ENCODE measurements around the gene SCG5. TPM values are rescaled to one million over a fixed set of nuclear protein-coding genes. Genes with fewer than 3 reads are reported as not detected.

The SCG5 gene
- polyA plus RNA-seq, 3 donors = 0.83 to 59.5 (median 3.4) TPM

DNA sequence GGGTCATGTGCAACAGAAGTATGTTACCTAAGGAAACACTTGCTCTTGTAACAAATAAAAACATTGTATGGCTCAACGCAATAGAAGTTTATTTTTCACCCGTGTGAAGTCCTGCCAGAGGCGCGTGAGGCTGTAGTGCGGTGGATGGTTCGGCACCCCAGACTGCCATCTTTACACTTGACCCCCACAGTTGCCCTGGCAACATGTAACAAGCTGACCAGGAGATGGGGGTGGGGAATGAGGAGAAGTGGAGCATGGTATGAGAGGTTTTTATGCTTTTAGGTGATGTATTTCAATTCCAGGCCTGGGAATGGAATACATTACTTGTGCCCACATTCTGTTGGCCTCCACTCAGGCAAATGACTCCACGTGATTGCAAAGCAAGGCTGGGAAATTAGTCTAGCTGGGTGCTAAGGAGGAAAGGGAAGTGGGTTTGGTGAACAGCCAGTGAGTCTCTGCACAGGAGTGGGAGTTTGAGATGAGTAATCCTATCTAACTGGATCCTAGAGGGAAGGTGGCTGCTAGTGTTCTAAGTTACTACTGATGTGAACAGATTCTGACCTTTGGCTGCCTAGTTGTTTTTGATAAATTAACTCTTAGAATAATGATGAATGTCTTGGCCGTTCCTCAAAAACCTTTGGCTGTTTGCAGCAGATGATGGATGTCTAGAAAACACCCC, 42.5 kb downstream of the SCG5 start:
- WGBS, 3 donors = 73 to 89% (median 75%) methylated on average over 8 of the region's 8 CpGs

DNA sequence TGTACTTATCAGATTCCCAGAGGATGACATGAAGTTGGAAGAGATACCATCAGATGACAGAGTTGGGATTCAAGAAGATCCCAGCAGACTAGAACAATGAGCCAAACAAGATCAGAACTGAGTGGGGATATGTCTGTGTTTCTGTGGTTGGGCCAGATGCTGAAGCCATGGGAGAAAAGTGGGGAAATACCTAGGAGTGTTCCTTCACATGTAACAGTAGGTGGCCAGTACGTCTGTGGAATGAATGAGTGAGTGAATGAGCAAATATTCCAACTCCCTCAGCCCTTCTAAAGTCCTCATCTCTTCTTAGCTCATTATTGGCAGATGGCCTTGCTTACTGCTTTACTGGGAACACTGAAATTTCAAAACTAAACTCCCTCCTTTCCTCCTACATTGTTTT, 44.1 kb downstream of the SCG5 start:
- no peak overlapping the region for H3K27ac ChIP-seq (ENCODE audit: low read depth, low read length)
- WGBS, 3 donors = 41 to 89% (median 48%) methylated on average over 1 of the region's 1 CpG

More for the DNA sequence above, 42.5 kb downstream of the SCG5 start:
- no peak overlapping the region for H3K27ac ChIP-seq (ENCODE audit: low read depth, low read length)

DNA sequence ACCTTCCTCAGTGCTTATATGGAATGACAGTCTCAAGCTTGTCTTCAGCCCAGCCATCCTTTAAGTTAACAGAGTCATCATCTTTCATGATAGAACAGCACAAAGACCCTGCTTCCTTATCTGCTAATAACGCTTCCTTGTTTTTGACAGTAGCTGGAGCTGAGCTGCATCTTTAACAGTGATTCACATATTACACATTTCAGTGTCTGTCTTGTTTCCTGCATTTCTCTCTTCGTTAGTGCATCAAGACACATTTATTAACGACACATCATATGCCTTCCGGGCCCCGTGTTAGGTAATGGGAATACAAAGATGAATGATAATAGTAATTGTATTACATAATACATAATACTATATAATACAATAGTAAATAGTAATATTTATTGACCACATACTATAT, 46.0 kb downstream of the SCG5 start:
- H3K27ac ChIP-seq (ENCODE audit: low read depth, low read length) = no peak overlapping the region
- 79 to 92% (median 89%) methylated on average over 5 of the region's 5 CpGs for WGBS, 3 donors

DNA sequence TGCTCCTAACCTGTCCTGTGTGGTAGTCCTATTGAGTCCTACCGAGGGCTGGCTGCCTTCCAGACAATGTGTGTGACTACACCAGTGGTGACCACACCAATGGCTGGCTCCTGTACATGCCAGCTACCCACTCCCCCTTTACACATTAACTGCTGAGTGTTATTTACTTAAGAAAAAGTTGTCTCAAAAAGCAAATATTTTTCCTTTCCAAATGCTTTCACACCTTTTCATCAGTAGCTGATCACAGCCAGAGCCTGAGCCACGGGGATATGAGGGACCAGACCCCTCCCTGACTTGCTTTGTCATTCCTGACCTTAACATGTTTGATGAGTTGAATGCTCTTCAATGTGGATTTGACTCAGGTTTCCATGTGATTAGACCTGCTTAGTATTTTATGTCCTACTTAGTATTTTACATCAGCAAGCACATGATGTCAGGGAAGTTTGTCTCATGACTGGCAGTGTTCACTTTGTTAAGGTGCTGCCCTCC, 46.7 kb downstream of the SCG5 start:
- 25 to 78% (median 60%) methylated on average over 2 of the region's 2 CpGs for WGBS, 3 donors
- H3K27ac ChIP-seq (ENCODE audit: low read depth, low read length) = no peak overlapping the region

DNA sequence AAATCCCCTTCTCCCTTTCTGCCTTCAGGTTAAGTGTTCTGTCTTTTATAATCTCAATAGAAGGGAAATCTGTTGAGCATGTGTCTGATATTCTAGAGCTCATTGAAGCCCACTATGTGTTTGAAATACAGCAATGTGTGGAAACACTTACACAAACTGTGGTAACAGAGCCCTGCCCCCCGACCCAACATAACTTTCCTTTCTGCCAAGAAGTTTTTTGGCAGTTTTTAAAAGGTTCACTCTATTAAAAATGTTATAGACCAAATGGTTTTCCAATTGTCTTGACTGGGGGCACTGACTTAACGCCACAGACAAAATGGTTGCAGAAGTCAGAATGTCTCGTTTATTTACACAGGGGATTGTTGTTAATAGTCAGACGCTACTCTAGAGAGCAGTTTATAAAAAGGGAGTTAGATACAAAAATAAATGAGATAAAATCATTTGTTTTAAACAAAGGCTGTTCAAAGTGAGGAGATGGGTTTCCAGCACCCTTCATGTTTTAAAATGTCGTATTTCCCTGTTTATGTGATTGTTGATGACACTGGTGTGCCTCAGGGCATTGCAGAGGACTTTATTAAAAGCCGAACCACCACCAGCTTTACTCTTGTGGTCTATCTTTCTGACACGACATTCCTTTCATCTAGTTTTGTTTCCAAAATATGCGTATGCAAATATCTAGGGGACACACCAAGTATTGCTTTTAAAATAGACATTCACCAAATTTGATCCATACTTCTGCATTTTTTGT, 49.6 kb downstream of the SCG5 start:
- 72 to 84% (median 73%) methylated on average over 8 of the region's 8 CpGs for WGBS, 3 donors
- H3K27ac ChIP-seq (ENCODE audit: low read depth, low read length) = no peak overlapping the region

DNA sequence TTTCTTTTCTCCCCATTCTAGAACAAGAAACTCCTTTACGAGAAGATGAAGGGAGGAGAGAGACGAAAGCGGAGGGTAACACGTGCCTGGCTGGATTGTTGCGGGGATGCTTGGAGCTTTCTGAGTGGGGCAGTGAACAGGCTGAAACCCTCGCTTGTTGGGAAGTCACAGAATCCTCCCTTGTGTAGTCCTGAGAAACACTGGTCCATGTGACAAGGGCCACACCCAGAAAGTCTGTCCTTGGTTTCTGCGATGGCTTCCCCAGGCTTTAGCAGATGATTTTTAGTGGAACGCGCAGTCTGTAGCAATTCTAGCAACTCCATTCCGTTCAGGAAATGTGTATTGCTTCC, 50.2 kb downstream of the SCG5 start:
- no peak overlapping the region for H3K27ac ChIP-seq (ENCODE audit: low read depth, low read length)
- WGBS, 3 donors = 86 to 92% (median 90%) methylated on average over 10 of the region's 10 CpGs

DNA sequence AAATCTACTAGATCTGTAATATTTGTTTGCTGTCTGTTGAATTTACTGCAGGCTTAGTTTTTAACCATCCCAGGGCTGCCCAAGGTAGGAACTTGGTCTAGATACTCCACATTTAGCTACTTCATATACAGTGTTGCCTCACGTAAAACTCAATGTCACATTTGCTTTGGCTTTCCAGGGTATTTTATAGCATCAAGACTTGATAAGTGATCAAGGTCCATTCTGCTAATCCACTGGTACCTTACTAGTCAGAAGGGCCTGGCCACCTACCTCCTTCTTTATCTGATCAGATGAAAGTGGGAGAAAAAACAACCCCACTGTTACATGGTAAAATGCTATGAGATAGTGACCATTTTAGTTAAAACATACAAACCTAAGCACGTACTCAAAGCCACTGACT, 50.8 kb downstream of the SCG5 start:
- no peak overlapping the region for H3K27ac ChIP-seq (ENCODE audit: low read depth, low read length)
- WGBS, 3 donors = 87 to 97% (median 88%) methylated on average over 2 of the region's 2 CpGs

DNA sequence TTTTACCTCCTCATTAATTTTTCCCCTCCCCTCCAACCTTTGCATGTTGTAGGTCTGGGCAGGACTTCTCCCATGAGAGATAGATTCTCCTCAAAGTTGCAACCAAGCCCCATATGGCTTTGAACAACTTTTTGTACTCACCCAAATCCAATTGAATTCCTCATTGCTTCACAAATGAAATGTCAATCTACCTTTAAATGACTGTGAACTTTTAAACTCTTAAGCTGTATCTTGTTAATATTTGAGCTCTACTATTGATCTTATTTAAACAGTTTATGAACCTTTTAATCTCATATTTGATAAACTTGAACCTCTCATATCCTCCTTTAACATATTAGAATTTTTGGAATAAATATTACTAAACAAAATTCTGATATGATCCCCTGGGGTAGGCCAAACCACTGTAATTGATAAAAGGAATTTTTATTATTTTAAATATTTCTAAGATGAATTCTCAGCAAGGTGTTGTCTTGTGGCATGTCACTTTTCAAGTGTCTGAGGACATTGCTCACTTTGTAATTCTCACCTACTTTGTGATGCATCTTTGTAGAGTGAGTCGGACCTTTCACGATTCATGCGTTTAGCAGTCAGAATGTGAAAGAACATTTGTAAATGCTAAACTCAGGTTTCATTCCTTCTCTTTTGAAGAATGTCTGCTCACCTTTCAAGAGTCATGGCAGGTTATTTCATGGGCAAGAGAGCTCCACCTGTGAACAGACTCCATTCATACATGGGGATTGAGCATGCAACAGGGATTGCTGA, 52.9 kb downstream of the SCG5 start:
- no peak overlapping the region for H3K27ac ChIP-seq (ENCODE audit: low read depth, low read length)
- WGBS, 3 donors = 93 to 95% (median 94%) methylated on average over 3 of the region's 3 CpGs

DNA sequence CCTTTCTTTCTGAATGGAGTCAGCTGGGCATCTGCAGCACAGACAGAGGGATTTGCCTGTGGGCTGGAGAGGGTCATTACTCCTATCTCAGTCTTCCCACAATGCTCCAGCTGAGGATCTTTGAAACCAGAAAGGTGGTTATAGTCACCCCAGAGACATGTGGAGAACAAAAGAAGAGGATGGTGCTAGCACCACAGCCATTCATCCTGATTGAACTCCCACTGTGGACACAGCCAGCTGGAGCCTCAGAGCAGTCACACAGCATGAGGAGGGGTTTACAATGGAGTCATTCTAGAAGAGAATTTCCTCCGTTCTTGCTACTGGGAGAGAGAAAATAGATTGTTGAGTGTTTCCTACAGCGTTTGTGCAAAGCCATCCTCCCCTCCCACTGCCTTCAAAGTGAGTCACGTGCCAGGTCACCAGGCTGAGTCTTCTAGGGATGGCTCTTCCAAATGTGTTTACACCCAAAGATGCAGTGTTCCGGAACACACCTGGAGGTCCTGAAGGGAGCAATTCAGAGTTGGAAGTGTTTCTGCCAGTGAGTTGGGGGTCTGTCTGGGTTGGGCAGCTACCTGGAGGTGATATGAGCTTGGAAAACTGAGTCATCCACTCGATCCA, 57.4 kb downstream of the SCG5 start:
- 85 to 91% (median 88%) methylated on average over 5 of the region's 5 CpGs for WGBS, 3 donors

DNA sequence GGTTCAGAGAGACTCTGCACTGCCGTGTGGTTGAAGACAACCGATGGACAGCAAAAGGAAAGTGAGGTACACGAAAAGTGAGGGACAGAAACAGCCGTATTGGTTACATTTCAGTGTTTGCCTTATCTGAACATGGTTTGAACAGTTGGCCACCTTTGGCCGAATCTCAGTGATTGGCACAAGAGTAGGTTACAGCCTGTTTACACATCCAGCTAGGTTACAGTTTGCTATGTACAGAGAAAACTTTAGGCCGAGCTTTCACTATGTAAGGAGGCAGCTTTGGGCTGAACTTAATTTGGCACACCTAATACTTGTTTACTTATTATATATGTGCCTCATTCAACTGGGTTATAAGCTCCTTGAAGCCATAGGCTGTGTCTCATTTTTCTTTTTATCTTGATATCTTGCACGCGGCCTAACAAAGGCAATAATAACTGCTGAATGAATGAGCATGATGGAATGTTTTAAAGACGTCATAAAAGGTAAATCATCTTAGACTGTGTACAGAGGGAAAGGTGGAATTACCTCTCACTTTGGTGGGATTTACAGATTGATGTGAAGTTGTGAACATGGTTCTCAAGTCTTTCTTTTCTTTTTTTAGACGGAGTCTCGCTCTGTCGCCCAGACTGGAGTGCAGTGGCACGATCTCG, 59.1 kb downstream of the SCG5 start:
- no peak overlapping the region for H3K27ac ChIP-seq (ENCODE audit: low read depth, low read length)
- 43 to 93% (median 88%) methylated on average over 11 to 14 of the region's 14 CpGs for WGBS, 3 donors

More for the DNA sequence above, 57.4 kb downstream of the SCG5 start:
- no peak overlapping the region for H3K27ac ChIP-seq (ENCODE audit: low read depth, low read length)

DNA sequence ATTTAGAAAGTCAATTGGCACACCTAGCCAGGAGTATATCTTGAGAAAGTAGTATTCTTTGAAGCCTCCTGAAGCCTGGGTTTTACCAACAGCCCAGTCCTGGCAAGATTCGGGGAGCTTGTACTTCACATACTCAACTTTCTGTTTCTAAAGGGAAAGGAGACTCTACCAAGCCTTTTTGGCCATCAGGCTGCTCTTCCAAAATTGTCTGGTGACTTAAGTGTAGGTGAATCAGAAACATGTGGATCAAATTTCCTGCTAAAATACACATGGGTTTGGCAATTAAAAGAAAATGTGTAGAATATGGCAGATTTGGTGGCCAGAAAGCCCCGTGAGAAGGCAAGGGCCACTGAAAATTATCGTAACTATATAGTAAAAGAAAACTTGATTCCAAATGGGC, 60.4 kb downstream of the SCG5 start:
- no peak overlapping the region for H3K27ac ChIP-seq (ENCODE audit: low read depth, low read length)
- 57 to 65% (median 62%) methylated on average over 3 of the region's 3 CpGs for WGBS, 3 donors

DNA sequence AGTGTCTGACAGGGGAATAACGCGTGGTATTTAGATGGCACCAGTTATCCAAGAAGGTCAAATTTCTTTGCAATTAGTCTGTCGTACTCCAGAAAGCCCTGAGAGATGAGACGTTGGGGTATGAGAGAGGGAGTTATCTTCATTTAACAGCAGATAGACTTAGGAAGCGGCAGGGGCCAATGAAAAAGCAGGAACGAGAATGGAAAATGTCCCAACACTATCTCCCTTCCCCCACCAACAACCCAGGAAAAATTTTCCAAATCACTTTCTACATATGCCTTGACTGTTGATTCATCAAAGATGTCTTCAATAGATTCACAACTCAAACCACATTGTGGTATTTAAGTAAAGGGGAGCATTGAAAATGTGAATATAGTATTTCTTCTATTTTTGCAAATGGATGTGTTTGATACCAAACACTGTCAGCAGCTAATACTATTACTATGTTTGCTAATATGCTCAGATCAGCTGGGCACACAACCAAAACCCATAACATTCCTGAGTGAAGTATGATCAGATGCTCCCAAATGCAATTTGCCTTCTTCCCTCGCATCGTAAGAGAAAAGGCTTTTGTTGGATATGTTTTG, 63.0 kb downstream of the SCG5 start:
- 49 to 65% (median 59%) methylated on average over 8 of the region's 8 CpGs for WGBS, 3 donors
- no peak overlapping the region for H3K27ac ChIP-seq (ENCODE audit: low read depth, low read length)

DNA sequence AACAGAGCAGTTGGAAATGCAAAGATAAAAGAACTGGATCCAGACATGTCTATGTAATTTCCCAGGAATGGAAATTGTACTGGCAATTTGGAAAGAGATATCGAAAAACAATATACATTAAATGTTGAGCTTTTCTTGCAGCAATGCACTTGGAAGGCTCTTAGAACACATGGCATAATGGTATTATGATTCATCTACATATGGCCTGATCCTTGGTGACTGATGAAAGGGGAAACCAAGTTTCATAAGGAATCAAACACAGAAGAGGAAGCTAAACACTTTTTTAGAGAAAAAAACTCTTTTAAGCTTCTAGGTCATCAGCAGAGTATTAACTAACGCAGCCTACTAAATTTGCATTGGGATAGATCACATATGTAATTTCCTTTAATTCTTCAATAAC, 63.9 kb downstream of the SCG5 start:
- H3K27ac ChIP-seq (ENCODE audit: low read depth, low read length) = no peak overlapping the region
- 65 to 95% (median 86%) methylated on average over 2 of the region's 2 CpGs for WGBS, 3 donors

DNA sequence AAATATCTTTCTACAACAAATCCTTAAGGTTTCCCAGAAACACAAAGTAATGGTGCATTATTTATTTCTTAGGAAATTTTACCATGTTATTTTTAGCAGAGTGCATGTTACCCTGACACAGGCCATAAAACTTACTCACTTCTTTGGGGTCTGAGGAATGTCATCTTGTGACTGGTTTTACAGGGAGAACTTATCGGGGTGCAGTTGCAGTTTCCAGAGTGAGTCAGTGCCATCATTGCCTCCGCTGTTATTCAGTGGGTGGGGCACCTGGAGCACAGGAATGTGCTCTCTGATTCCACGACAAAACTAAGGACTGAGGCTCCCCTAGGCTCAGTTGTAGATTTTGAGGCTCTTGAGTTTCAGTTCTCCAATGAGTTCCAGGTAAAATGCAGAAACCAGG, 65.2 kb downstream of the SCG5 start:
- 79 to 92% (median 87%) methylated on average over 3 of the region's 3 CpGs for WGBS, 3 donors

DNA sequence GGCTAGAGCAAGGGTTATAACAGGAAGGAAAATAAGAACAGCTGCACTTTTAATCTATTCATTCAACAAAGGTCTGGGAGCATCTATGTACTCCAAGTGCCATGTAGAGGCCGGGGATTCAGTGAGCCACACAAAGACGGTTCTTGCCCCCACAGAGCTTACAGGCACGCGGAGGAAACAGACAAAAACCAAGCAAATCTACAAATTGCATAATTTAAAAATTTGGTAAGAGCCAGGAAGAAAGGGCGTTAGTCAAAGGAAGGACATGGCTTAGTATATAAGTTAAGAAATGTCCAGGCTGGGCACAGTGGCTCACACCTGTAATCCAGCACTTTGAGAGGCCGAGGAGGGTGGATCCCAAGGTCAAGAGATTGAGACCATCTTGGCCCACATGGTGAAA, 65.9 kb downstream of the SCG5 start:
- WGBS, 3 donors = 42 to 85% (median 51%) methylated on average over 6 of the region's 6 CpGs
- no peak overlapping the region for H3K27ac ChIP-seq (ENCODE audit: low read depth, low read length)

More for the DNA sequence above, 65.2 kb downstream of the SCG5 start:
- no peak overlapping the region for H3K27ac ChIP-seq (ENCODE audit: low read depth, low read length)

DNA sequence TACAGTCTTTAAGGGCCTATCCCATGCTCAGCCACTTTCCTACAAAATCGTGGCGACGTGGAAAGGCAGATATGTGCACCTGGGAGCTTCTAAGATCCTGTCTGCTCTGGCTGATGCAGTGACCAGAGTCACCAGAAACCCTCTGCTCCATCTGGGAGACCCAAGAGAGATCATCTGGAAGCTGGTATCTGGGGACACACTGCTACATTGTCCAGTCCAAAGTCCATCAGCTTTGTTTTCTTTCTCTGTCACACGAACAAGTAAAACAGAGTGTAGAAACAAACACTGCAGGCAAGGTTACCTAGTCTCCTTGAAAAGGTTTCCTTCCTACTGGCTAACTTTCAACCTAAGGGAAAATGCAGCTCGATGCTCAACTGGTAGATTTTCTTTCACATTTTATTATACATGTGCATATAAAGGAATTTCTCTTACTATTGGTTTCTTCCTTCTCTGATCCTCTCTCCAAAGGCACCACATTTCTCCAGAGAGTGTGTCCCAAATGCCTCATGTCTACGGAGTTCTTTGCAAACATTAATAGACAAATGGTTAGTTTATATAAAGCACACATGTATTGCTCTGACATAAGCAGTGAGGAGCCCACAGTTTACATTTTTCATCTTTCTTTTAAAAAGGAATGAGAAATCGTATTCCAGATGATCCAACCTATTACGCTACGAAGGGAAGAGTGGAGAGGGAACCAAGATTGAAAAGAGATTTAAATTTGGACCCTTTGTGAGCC, 68.0 kb downstream of the SCG5 start:
- no peak overlapping the region for H3K27ac ChIP-seq (ENCODE audit: low read depth, low read length)
- 53 to 87% (median 84%) methylated on average over 9 of the region's 9 CpGs for WGBS, 3 donors

DNA sequence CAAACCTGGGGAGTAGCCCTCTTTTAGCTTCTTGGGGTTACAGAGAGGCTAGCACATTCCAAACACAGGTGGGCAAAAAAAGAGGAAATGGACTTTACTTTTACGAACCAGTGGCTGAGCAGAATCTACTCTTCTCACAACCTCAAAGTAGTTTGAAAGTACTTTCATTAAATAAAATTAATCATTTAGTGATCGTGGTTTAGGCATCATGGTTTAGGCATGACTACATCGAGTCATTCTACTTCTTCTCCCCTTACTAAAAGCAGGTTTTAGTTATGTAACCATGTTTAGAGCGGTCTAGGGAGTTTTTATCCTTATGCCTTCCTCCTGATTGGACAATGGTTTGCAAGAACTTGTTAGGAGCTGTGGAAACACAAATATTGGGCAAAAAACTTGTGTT, 73.8 kb downstream of the SCG5 start:
- 70 to 83% (median 75%) methylated on average over 4 of the region's 4 CpGs for WGBS, 3 donors
- H3K27ac ChIP-seq (ENCODE audit: low read depth, low read length) = no peak overlapping the region
